ENCODE results near the gene CHGA.

The CHGA gene

GRCh38 chr14:92903359-92903758, 19.6 kb upstream of the CHGA start:
- DNase-seq (ENCODE audit: low spot score), result no peak

DNA sequence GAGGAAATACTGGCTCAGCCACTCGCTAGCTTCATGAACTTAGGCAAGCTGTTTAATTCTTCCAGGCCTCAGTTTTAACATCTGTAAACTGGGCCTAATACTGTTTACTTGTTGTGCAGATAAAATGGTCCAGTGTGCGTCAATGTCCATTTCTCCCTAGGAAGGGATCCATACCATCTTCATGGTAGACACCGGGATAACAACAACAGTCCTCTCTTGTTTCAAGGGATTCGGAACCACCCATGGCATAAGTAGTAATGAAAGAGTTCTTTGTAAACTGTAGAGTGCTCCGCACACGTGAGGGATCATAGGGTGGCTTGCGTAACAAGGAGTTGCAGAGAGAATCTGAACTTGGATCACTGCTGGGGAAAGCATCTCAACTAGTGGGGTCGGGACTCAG, 17.3 kb upstream of the CHGA start:
- no peak for DNase-seq (ENCODE audit: low spot score)

- no peak for DNase-seq (ENCODE audit: low spot score)
These were observed 16.5 kb upstream of the CHGA start for GRCh38 chr14:92906420-92906819.

GRCh38 chr14:92906823-92907222, 16.1 kb upstream of the CHGA start:
- DNase-seq (ENCODE audit: low spot score), result no peak

DNA sequence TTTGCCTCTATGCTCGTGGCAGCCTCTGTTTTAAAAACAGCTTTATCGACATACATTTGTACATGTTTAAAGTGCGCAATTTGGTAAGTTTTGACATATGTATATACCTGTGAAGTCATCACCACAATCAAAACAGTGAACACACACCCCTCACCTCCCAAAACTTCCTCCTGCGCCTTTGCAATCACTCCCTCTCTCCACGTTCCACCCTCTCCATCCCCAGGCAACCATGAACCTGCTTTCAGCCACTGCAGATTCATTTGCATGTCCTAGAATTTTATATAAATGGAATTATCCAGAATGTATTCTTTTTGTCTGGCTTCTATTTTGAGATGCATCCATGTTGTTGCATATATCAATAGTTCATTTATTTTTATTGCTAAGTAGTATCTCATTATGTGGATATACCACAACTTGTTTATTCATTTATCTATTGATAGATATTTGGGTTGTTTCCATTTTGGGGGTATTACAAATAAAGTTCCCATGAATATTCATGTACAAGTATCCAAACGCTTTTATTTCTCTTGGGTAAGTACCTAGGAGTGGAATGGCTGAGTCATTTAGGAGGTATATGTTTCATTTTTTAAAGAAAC, 15.5 kb upstream of the CHGA start:
- no peak for DNase-seq (ENCODE audit: low spot score)

DNA sequence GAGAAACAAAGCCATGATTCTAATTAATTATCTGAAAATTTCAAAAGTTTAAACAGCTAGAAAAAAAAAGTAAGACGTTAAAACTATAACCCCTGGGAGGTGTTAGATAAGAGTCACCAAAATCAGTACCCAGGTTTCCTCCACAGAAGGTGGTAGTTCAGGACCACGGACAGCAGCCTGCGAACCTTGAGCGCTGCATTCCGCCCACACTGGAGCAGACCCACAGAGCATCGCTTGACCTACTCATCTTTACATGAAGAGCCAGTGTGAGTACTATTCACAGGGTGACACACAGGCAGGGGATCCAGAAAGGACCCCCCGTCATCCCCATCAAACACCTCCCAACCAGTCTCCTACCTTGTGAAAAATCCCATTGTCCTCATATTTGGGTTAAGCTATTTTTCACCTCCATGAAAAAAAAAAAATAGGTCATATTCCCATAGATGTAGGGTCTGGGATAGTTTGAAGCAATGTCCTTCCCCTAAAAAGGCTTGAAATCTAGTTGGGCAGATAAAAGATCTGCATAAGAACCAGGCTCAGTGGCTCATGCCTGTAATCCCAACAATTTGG, 8.8 kb upstream of the CHGA start:
- no peak for DNase-seq (ENCODE audit: low spot score)

GRCh38 chr14:92916201-92916600, 6.7 kb upstream of the CHGA start:
- DNase-seq (ENCODE audit: low spot score), result no peak

- DNase-seq (ENCODE audit: low spot score), result no peak
These were observed 5.7 kb upstream of the CHGA start for GRCh38 chr14:92917041-92917940.

DNA sequence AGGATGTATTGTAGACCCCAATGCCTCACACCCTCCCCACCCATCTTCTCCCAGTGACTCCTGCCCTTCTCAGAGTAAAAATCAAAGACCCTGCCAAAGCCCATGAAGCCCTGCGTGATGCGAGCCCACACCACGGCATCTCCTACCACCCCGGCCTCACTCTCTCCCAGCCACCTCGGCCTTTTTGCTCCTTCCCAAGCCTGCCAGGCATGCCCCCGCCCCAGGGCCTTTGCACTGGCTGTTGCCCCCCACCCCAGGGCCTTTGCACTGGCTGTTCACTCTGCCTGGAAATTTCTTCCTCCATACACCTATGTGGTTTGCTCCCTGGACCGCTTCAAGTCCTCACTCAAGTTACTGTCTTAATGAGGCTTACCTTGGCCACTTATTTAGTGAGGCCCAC, 5.0 kb upstream of the CHGA start:
- DNase-seq (ENCODE audit: low spot score), result no peak

- no peak for DNase-seq (ENCODE audit: low spot score)
These were observed 2.9 kb upstream of the CHGA start for GRCh38 chr14:92920001-92920400.

- no peak for DNase-seq (ENCODE audit: low spot score)
These were observed 705 bp upstream of the CHGA start for GRCh38 chr14:92922155-92922735.

- DNase-seq (ENCODE audit: low spot score), result no peak
These were observed 774 bp downstream of the CHGA start for GRCh38 chr14:92923744-92924103.

DNA sequence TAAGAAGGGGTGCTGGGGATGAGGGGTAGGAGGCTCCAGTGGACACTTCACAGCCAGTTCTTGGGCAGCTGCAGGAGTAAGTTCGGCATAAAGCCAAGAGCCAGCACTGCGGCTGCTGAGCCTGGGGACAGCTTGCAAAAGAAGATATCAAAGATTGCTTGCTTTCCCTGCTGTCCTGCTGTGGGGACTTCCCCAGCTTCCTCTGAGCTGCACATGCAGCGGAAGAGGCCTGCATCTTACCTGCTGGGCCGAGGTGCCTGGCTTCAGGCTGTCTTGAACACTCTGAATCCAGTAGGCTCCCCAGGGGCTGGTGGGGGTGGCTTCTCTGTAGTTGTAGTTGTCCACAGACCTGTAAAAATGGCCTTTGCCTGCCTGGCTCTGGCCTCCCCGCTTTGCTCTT, 1.3 kb downstream of the CHGA start:
- DNase-seq (ENCODE audit: low spot score), result no peak

DNA sequence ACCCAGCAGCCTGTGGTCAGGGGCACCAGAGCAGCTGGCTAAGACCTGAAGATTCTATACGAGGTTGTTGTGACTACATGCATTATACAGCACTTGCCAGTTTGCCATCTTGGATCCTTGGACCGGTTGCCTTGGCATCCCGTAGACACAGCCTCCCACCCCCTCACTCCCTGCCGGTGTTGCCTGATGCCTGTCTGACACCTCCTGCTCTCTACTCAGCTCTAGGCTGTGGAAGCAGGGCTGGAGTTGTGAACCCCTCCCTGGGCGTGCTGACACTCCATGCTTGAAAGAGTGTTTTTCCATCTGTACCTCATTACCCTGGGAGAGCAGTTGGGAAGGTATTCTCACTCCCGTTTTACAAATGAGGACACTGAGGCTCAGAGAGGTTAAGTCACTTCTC, 2.5 kb downstream of the CHGA start:
- no peak for DNase-seq (ENCODE audit: low spot score)

- DNase-seq (ENCODE audit: low spot score), result no peak
These were observed 3.4 kb downstream of the CHGA start for GRCh38 chr14:92926180-92926845.

DNA sequence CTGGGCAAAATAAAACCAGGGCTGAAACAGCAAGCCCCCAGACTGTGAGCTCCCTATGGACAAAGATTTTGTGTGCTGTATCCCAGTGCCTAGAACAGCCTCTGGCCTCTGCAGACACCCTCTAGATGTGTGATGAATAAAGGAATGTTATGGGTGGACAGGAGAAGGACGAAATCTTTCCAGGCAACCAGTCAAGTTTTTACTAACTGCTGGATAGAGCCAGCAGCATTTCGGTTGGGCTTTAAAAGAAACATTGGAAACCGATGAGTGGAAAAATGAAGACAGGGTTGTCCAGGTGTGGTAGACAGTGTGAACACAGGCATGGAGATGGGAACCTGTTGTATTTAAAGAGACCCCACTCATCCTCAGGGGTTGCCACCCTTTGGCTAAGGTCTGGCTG, 4.0 kb downstream of the CHGA start:
- no peak for DNase-seq (ENCODE audit: low spot score)

DNA sequence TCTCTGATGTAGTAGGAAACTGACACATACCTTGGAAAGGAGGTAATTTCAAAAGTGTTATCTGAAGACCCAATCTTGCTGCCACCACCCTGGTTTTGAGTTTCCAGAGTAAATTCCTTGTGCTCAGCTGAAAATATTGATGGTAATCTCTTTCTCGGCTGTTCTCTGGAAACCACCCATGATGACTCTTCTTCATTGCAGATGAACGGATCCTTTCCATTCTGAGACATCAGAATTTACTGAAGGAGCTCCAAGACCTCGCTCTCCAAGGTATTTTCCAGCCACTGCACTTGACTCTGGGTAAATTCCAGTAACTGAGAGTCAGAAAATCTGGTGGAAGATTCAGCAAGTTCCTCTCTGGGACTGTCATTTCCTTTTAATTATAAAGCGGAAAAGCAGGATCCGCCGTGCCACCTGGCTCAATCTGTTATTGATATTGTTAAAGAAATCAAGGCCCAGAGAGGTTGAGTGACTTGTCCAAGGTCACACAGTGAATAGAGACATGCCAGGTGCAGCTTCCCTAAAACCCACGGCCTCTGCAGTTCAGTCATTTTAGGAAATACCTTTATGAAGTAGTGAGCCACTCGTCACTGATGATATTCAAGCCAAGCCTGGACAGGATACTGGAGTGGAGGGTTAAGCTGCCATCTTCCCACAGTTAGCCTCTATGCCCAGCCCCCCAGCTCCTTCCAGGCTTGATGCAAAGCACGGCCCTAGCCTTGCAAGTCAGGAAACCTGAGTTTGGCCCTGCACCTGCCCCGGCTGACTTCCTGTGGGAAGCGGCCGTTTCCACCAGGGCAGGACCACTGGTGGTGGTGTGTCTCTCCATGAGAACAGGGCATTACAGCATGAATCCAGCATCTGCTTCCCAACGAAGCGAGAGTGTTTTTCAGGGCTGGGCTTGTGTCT, 4.7 kb downstream of the CHGA start:
- DNase-seq (ENCODE audit: low spot score), result no peak

DNA sequence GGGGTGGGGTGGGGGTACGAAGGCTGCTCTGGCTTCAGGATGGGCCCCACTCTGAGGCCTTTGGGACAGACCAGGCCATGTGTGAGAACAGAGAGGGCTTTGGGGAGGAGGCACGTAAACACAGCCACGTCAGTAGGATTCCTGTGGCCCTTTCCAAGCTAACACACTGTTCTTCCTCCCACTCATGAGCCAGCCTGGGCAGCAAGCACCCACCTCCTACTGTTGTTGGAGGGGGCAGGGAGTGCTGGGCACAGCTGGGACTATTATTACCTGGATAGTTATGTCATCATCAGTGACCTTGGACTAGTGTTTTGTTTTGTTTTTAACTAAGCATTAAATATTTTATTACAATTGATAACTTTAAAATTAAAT, 5.3 kb downstream of the CHGA start:
- no peak for DNase-seq (ENCODE audit: low spot score)

DNA sequence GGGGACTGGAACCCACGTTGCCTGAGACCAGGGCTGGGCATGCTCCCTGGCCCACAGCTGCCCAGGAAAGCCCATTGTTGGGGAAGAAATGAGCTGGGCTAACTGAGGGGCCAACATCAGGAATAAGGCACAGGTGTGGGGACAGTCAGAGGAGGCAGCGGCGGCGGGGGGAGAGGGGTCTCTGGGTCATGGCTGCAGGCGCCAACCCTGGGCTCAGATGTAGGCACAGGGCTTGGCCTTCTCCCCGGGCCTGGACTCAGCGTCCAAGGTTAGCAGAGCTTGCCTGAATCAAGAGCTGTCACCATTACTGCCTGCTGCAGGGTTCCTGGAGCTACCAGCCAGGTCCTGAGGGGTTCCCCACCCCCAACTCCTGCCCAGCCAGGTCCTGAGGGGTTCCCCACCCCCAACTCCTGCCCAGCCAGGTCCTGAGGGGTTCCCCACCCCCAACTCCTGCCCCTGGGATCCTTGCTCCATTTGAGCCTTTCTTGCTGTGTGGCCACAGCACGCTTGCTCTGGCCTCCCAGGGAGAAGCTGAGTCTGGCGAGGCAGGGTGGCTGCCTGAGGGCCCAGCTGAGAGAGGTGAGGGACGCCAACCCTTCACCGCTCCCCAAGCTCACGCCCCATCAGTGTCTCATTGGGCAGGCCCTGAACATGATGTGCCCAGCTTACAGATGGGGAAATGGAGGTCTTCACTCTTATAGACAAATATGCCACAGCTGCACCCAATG, 6.2 kb downstream of the CHGA start:
- DNase-seq (ENCODE audit: low spot score), result no peak

DNA sequence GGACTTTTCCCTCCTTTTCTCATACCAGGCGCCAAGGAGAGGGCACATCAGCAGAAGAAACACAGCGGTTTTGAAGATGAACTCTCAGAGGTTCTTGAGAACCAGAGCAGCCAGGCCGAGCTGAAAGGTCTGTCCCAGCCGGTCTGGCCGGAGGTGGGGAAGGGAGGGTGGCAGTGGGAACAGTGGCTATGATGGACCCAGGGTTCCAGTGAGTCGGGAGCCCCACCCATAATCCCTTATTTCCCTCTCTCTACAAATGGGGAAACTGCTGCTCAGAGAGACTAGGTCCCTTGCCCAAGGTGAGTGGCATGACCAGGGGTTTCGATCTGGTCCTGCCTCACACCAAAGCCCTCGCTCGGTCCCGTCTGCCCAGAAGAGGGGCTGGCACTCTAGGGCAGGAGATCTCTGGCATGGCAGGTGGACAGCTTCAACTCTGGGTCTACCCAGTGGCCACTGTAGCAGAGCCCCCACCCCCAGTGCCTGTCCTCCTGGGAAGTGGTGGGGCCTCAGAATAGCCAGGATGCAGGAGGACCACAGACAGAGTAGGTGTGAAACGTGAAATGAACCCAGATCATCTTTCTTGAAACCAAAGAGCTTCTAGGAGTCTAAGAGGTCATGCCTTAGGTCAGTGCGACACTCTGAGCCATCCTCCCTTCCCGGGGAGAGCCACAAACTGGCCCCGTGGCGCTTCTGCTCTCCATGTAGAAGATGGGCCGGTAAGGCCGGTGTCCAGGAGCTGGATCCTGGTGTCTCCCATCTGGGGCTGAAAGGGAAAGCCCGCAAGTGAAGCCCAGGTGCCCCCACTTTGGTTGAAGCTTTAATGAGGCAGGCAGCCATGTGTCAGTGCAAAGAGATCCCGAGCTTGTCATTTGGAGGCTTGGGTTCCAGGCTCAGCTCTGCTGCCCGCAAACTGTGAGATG, 7.0 kb downstream of the CHGA start:
- DNase-seq (ENCODE audit: low spot score), result no peak

Data from hematopoietic multipotent progenitor cell treated with erythropoietin and hydrocortisone succinate and interleukin-3 and kit ligand, for 17 days (in vitro differentiated cells).